Jurkat, Clone E6-1 (cell line): ENCODE results near the gene CST2.
A peak's percentile ranks its signal among the peaks of the same experiment; 100 is the strongest.
"Not testable (repeated sequence)": the region's sequence is repeated elsewhere in the genome, so short reads cannot be mapped to it uniquely, and the experiment has no call there.

ENCODE experiments used
- DNase-seq: peaks from one replicate; pipeline ENCODE4 v3.0.0-alpha.2; 2011; ENCODE audit warnings: low read depth, low spot score
- H3K4me3 ChIP-seq: 2 replicates; pipeline ENCODE4 v1.5.1; 2011; ENCODE audit warnings: mild to moderate bottlenecking, low read length, control low read depth, moderate library complexity

CST2 gene

DNA sequence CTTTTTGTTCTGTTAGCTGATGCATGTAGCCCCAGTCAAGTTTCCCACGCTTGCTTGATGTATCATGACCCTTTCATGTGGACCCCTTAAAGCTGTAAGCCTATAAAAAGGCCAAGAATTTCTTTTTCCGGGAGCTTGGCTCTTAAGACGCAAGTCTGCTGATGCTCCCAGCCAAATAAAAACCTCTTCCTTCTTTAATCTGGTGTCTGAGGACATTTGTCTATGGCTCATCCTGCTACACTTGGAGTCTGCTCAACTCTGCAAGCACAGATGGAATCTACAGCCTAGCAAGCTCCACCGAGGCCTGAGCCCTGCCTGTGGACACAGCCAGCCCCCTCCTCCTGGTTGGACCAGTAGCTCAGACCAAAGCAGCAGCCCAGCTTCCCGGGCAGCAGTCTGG lies 3.4 kb downstream of the CST2 start:
- H3K4me3 ChIP-seq: no peak overlapping the region
- DNase-seq: no peak

DNA sequence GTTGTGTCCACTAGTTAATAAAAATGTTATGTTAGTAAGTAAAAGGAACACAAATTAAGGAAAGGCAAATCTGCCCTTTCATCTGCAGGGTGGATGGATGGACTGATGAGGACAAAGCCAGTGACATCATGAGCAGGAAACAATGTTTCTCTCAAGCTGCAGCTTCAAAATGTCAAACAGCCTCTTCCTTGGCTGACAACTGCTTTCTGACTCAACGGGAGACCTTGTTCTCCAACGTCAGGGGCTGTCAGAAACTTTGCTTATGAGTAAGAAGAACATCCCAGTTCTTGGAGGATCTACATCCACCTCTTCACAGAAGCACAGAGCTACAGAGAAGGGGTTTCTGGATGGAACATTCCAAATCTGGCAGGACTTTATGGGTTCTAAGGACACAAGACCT lies 6.0 kb downstream of the CST2 start:
- DNase-seq: no peak
- H3K4me3 ChIP-seq: no peak overlapping the region

DNA sequence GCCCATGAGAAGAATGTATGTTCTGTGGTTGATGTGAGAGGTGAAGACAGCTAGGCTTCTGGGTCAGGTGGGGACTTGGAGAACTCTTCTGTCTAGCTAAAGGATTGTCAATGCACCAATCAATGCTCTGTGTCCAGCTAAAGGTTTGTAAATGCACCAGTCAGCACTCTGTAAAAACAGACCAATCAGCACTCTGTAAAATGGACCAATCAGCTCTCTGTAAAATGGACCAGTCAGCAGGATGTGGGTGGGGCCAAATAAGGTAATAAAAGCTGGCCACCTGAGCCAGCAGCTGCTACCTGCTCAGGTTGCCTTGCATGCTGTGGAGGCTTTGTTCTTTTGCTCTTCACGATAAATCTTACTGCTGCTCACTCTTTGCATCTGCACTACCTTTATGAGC lies 15.0 kb downstream of the CST2 start:
- DNase-seq, H3K4me3 ChIP-seq: not testable (repeated sequence)

- not testable (repeated sequence) for DNase-seq, H3K4me3 ChIP-seq
Observed at GRCh38 chr20:23810349-23810748, 16.2 kb downstream of the CST2 start.

GRCh38 chr20:23800865-23801264 lies 25.7 kb downstream of the CST2 start:
- H3K4me3 ChIP-seq: no peak overlapping the region
- no peak for DNase-seq

GRCh38 chr20:23799216-23799847 lies 27.2 kb downstream of the CST2 start:
- not testable (repeated sequence) for H3K4me3 ChIP-seq, DNase-seq

DNA sequence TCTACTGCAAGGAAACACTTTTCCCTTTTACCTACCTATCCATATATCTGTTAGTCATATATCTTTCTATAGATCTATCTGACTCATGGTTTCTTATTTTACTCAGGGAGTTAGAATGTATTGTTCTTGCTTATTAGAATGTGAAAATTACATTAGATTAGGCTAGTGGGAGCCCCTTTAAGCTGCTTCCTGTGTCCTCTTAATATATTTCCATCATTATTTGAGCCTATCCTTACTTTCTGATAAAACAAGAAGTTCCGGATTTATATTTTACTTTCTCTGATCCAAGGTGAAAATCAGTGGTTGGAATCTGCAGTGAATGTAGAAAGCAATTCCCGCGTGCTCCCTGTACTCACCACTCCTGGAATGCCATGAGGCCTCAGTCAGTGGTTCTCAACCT lies 31.0 kb downstream of the CST2 start:
- H3K4me3 ChIP-seq: no peak overlapping the region
- no peak for DNase-seq

GRCh38 chr20:23794841-23795240 lies 31.7 kb downstream of the CST2 start:
- DNase-seq: no peak
- H3K4me3 ChIP-seq: no peak overlapping the region

GRCh38 chr20:23794065-23794464 lies 32.5 kb downstream of the CST2 start:
- no peak for DNase-seq
- no peak overlapping the region for H3K4me3 ChIP-seq

GRCh38 chr20:23783447-23783846 lies 43.1 kb downstream of the CST2 start:
- H3K4me3 ChIP-seq: no peak overlapping the region
- DNase-seq: no peak

DNA sequence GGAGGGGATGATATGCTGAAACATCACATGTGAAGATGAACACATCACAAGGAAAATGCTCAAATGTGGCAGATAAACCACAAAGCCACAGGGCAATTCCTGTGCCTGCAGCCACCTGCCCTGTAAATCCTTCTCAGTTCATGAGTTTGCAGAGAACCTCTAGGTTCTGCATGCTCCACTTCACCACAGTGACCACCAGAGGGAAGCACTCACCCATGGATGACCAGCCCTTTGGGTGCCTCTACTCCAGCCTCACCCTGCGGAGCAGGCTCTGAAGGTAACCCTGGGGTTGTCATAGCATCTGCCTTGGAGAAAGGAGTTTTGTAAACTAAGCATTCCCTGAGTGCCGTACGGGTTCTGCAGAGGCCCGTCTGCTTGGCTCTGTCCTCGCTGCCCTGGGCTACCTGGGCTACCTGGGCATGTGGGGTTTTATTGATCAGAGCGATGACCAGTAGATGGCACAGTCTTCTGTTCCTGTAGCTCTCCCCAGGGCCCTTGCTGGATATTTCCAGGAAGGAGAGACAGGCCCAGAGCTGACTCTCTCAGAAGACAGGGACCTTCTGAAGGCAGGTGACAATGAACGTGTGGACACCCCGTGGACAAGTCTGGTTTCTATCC lies 44.1 kb downstream of the CST2 start:
- H3K4me3 ChIP-seq: no peak overlapping the region
- DNase-seq: peak; percentile 86

GRCh38 chr20:23778676-23779075 lies 47.9 kb downstream of the CST2 start:
- H3K4me3 ChIP-seq, DNase-seq: not testable (repeated sequence)

DNA sequence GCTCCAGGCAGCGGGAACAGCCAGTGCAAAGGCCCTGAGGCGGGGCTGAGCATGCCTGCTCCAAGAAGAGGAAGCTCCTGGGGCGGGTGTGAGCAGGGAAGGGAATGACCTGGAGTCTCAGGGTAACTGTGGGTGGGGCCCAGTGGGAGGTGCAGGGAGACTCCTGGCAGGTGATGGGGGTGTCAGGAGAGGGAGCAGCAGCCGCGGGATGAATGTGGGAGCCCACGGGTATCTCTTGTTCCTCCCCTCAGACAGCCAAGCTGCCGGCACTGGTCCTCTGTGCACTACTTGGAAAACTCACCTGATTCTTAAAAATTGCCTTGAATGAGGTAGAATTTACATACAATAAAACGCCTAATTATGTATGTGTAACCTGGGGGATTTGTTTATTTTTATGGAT lies 49.1 kb downstream of the CST2 start:
- not testable (repeated sequence) for DNase-seq, H3K4me3 ChIP-seq

GRCh38 chr20:23776067-23776771 lies 50.3 kb downstream of the CST2 start:
- no peak overlapping the region for H3K4me3 ChIP-seq
- no peak for DNase-seq

DNA sequence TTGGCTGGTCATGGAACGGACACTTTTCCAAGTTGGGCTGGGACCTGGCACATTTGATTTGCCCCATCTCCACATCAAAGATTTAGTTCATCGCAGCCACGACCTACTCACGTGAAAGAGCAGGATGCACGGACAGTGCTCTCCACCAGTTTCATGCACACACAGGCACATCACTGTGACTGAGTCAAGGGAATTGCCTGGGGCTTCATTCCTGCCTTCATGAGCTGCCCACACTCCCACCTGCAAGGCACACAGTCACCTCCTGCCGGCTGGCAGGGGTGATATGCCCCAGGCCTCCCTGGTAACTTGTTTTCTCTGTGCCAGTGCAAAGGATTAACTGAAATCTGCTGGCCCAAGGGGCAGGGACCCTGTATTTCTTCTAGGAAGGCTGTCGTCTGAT lies 52.4 kb downstream of the CST2 start:
- no peak for DNase-seq
- H3K4me3 ChIP-seq: no peak overlapping the region
